K562 (cell line): Measurements from ENCODE around the gene SCYGR2. TPM values are rescaled to one million over a fixed set of nuclear protein-coding genes. Genes with fewer than 3 reads are reported as not detected.

Experiments
- ATAC-seq: fragments of 200-7000 bp; cut with Tn5 transposase; 3 replicates; pipeline ENCODE4 v1.9.1; 2020; ENCODE audit warnings: moderate library complexity
- BruUV-seq: library from RNA; stranded (reverse); fragments of 400-500 nt; replicated peaks from 2 replicates; lab custom pipeline; 2021; lab: Mats Ljungman, UMichigan
- CTCF ChIA-PET: fragments of 300-600 bp; formaldehyde crosslinking; extraction: SDS; loops from one replicate; lab custom pipeline; 2021; ENCODE audit warnings: low intra/inter-chr PET ratio; lab: Yijun Ruan, JAX
- POLR2A ChIA-PET: fragments of 300-600, 350-650 bp; sonication (Branson Sonifier 250); formaldehyde crosslinking; extraction: SDS; loops from one replicate; lab custom pipeline; 2021; ENCODE audit warnings: antibody characterized with exemption, inconsistent platforms; lab: Yijun Ruan, JAX
- DNase-seq, 4 experiments: peaks; one replicate each; pipeline versions ENCODE4 v3.0.0 to v3.0.0-alpha.2; 2011 to 2018; ENCODE audit warnings: low spot score in 3 of 4, mixed read lengths in 3 of 4; ENCODE audit errors: extremely low read depth in 1 of 4
- FAIRE-seq: peaks from 2 replicates; lab custom pipeline; 2011; peaks lifted over from hg19 to GRCh38; lab: Jason Lieb, UNC
- H2AFZ ChIP-seq: 2 replicates; pipeline ENCODE4 v1.6.0; 2011; ENCODE audit warnings: low read depth, low read length, control low read depth, inconsistent platforms
- H3K27ac ChIP-seq: fragments of 200-600 bp; 3 replicates; pipeline ENCODE4 v1.8.0; 2011; ENCODE audit warnings: low read depth, mild to moderate bottlenecking, control low read depth, inconsistent platforms, low read length, moderate library complexity, mixed read lengths; ENCODE audit errors: extremely low read depth
- H3K27me3 ChIP-seq, 2 experiments: fragments of 300-600 bp in 1 of 2; 2 replicates in 1 of 2; 3 replicates in 1 of 2; pipeline versions ENCODE4 v1.6.0 to v1.8.0; 2011; ENCODE audit warnings: inconsistent platforms in 2 of 2, low read length in 2 of 2, mild to moderate bottlenecking in 1 of 2, mixed read lengths in 1 of 2, moderate library complexity in 1 of 2; ENCODE audit not compliant: control insufficient read depth in 2 of 2, insufficient read depth in 2 of 2
- H3K36me3 ChIP-seq: fragments of 300-600 bp; 3 replicates; pipeline ENCODE4 v1.8.0; 2011; ENCODE audit warnings: mild to moderate bottlenecking, low read length, inconsistent platforms; ENCODE audit not compliant: control insufficient read depth, insufficient read depth
- H3K4me1 ChIP-seq, 2 experiments: fragments of 200-600 bp in 1 of 2; replicated peaks in 1 of 2; 2 replicates in 1 of 2; 3 replicates in 1 of 2; pipeline versions ENCODE4 v1.5.1 to v1.8.0; 2011; ENCODE audit warnings: inconsistent platforms in 2 of 2, low read length in 2 of 2, mild to moderate bottlenecking in 1 of 2, mixed read lengths in 1 of 2, moderate library complexity in 1 of 2; ENCODE audit not compliant: control insufficient read depth in 2 of 2, insufficient read depth in 2 of 2
- H3K4me2 ChIP-seq: 2 replicates; pipeline ENCODE4 v1.6.1; 2011; ENCODE audit warnings: low read length, control low read depth, inconsistent platforms, mixed read lengths; ENCODE audit not compliant: insufficient read depth
- H3K4me3 ChIP-seq: fragments of 200-600 bp; sonication (generic), shearing (Covaris generic); 2 replicates; pipeline ENCODE4 v1.5.1; 2016; ENCODE audit warnings: control low read depth, inconsistent platforms
- H3K79me2 ChIP-seq: fragments of 200-600 bp; 3 replicates; pipeline ENCODE4 v1.8.0; 2011; ENCODE audit warnings: low read length, inconsistent platforms; ENCODE audit not compliant: control insufficient read depth, insufficient read depth
- H3K9ac ChIP-seq, 2 experiments: 2 replicates each; pipeline versions ENCODE4 v1.6.0 to v1.6.1; 2011; ENCODE audit warnings: low read depth in 2 of 2, low read length in 2 of 2, control low read depth in 1 of 2, inconsistent platforms in 1 of 2, mild to moderate bottlenecking in 1 of 2, mixed read lengths in 1 of 2; ENCODE audit not compliant: insufficient read depth in 1 of 2
- H3K9me1 ChIP-seq: one replicate; pipeline ENCODE4 v1.6.0; 2011; ENCODE audit warnings: inconsistent platforms, mild to moderate bottlenecking, low read length, moderate library complexity; ENCODE audit not compliant: control insufficient read depth, insufficient read depth
- H3K9me3 ChIP-seq: replicated peaks from 2 replicates; pipeline ENCODE4 v1.5.1; 2011; ENCODE audit warnings: low read depth, low read length, inconsistent platforms; ENCODE audit not compliant: control insufficient read depth, insufficient read depth
- H4K20me1 ChIP-seq: replicated peaks from 2 replicates; pipeline ENCODE4 v1.6.1; 2011; ENCODE audit warnings: low read length, inconsistent platforms, mixed read lengths; ENCODE audit not compliant: control insufficient read depth, insufficient read depth
- ARHGAP35 ChIP-seq: fragments of 450-650 bp; IDR thresholded peaks from 2 replicates; pipeline ENCODE4 v1.6.1; 2018; ENCODE audit not compliant: partially characterized antibody
- GATA2 ChIP-seq: sonication (generic); formaldehyde crosslinking; IDR thresholded peaks from 2 replicates; pipeline ENCODE4 v1.4.0; 2020; ENCODE audit warnings: mild to moderate bottlenecking, missing genetic modification reagents
- SP2 ChIP-seq: IDR thresholded peaks from 2 replicates; pipeline ENCODE4 v1.6.1; 2011; ENCODE audit warnings: mild to moderate bottlenecking, low read depth, low read length, moderate library complexity; ENCODE audit not compliant: poor library complexity, severe bottlenecking; ENCODE audit errors: extremely low read depth
- TEAD1 ChIP-seq, 2 experiments: fragments of 450-650 bp in 1 of 2; sonication (generic) in 1 of 2; formaldehyde crosslinking; IDR thresholded peaks; 2 replicates each; pipeline versions ENCODE4 v1.4.0 to v1.8.0; 2020 to 2022; ENCODE audit warnings: mild to moderate bottlenecking in 2 of 2, missing genetic modification reagents in 1 of 2
- ZNF124 ChIP-seq: sonication (generic); formaldehyde crosslinking; IDR thresholded peaks from 2 replicates; pipeline ENCODE4 v1.8.1; 2022; ENCODE audit warnings: missing genetic modification reagents
- whole genome bisulfite sequencing: fragments of 100-300 bp; shearing (Covaris generic); methylation state at CpG from one replicate; pipeline ENCODE4 v1.1.6; 2016; ENCODE audit warnings: low coverage, mixed read lengths; ENCODE audit not compliant: insufficient coverage; ENCODE audit errors: missing lambda C conversion rate; 5-methylcytosine and 5-hydroxymethylcytosine counted together
- in situ Hi-C: fragments of 300-500 bp; cut with MboI; formaldehyde crosslinking; loops from 4 replicates; pipeline ENCODE4 v1.15.0; 2018; ENCODE audit warnings: inconsistent platforms, mixed read lengths
- intact Hi-C: fragments of 100-400 bp; cut with micrococcal nuclease; formaldehyde crosslinking; loops from 2 replicates; pipeline ENCODE4 v1.14.2; 2022
- polyA plus RNA-seq, 8 experiments: library from polyadenylated mRNA; depleted of rRNA in 4 of 8; stranded (reverse) in 5 of 8; unstranded in 3 of 8; fragments of >200 nt; fragmentation: Nextera tagmentation in 2 of 8; fragmentation: Illumina TruSeq in 1 of 8; extraction: Ambion mirVana in 2 of 8; extraction: Trizol in 1 of 8; gene quantifications; 2 replicates each; pipeline versions ENCODE4 v1.2.1 to v1.2.3, GENCODE V29; 2011 to 2014; ENCODE audit warnings: inconsistent platforms in 1 of 8, missing spikeins in 1 of 8
- total RNA-seq, 7 experiments: library from RNA; depleted of rRNA in 6 of 7; stranded (reverse); fragments of >200 nt in 6 of 7; fragmentation: Illumina TruSeq in 2 of 7; extraction: Trizol in 2 of 7; gene quantifications; 2 replicates each; pipeline versions ENCODE4 v1.2.1 to v1.2.3, GENCODE V29; 2011 to 2021; ENCODE audit warnings: low replicate concordance in 1 of 7
- TF ChIP-seq, protein P1 (sequence below): fragments of 450-650 bp; formaldehyde crosslinking; IDR thresholded peaks from 2 replicates; pipeline ENCODE4 v1.4.0; 2022; ENCODE audit warnings: missing genetic modification characterization
- TF ChIP-seq, protein P2 (sequence below): fragments of 250-450 bp; sonication (Bioruptor Pico); IDR thresholded peaks from 2 replicates; pipeline ENCODE4 v1.4.0; 2020; ENCODE audit warnings: mild to moderate bottlenecking, moderate library complexity

SCYGR2 gene
- total and polyA plus RNA-seq, 9 of the 15 experiments (the other 6 are each of a cell fraction or from before 2014, with no cell fraction given), result not detected

GRCh38 chr2:227632827-227633226 lies 34.1 kb downstream of the SCYGR2 start:
- no peak overlapping the region for H2AFZ ChIP-seq
- no peak for TF ChIP-seq GATA2 (CRISPR knock-in tag)
- no peak for TF ChIP-seq TEAD1 (CRISPR knock-in tag; IDR thresholded peaks at IDR 0.05)
- no peak for TF ChIP-seq ZNF124 (CRISPR knock-in tag)
- TF ChIP-seq ARHGAP35, result no peak
- TF ChIP-seq SP2, result no peak
- TF ChIP-seq, protein P1, sequence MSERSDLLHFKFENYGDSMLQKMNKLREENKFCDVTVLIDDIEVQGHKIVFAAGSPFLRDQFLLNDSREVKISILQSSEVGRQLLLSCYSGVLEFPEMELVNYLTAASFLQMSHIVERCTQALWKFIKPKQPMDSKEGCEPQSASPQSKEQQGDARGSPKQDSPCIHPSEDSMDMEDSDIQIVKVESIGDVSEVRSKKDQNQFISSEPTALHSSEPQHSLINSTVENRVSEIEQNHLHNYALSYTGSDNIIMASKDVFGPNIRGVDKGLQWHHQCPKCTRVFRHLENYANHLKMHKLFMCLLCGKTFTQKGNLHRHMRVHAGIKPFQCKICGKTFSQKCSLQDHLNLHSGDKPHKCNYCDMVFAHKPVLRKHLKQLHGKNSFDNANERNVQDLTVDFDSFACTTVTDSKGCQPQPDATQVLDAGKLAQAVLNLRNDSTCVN, result no peak
- TF ChIP-seq, protein P2, sequence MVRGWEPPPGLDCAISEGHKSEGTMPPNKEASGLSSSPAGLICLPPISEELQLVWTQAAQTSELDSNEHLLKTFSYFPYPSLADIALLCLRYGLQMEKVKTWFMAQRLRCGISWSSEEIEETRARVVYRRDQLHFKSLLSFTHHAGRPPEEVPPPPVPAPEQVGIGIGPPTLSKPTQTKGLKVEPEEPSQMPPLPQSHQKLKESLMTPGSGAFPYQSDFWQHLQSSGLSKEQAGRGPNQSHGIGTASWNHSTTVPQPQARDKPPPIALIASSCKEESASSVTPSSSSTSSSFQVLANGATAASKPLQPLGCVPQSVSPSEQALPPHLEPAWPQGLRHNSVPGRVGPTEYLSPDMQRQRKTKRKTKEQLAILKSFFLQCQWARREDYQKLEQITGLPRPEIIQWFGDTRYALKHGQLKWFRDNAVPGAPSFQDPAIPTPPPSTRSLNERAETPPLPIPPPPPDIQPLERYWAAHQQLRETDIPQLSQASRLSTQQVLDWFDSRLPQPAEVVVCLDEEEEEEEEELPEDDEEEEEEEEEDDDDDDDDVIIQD, result no peak
- H3K79me2 ChIP-seq, result no peaks in the 10 kb centered on the region
- WGBS, result 0% methylated on average over 6 of the region's 6 CpGs
- H3K4me1 ChIP-seq, result no peaks in the 10 kb centered on the region
- no TSS peak for BruUV-seq
- FAIRE-seq (no peak), DNase-seq (no peak), ATAC-seq (no peak)
- no peak overlapping the region for H3K9ac ChIP-seq
- intact Hi-C loops, result no loop called here
- H3K4me2 ChIP-seq, result no peak overlapping the region
- no peaks in the 10 kb centered on the region for H3K9me1 ChIP-seq
- no peaks in the 10 kb centered on the region for H3K9me3 ChIP-seq
- H3K4me3 ChIP-seq, result no peak overlapping the region
- ChIA-PET POLR2A (no interaction called here), CTCF (no interaction called here)
- peaks cover 5 to 15% of the 10 kb centered on the region in 2 experiments; a peak in 4 of 5 replicates for H3K27me3 ChIP-seq
- no peak overlapping the region for H3K27ac ChIP-seq
- no peaks in the 10 kb centered on the region for H4K20me1 ChIP-seq
- in situ Hi-C loops, result no loop called here
- H3K36me3 ChIP-seq, result no peaks in the 10 kb centered on the region
